SK-N-SH treated with all-trans-retinoic acid at 6 μM for 48 hours (cell line): ENCODE measurements around the gene PAM16.

ENCODE experiments used
- RARB ChIP-seq: fragments of 250-450 bp; sonication (Bioruptor Pico); IDR thresholded peaks from 2 replicates; pipeline ENCODE4 v1.8.0; 2021; ENCODE audit warnings: mild to moderate bottlenecking, moderate library complexity
- ZFP30 ChIP-seq: fragments of 450-650 bp; formaldehyde crosslinking; IDR thresholded peaks from 2 replicates; pipeline ENCODE4 v1.5.0; 2022; ENCODE audit warnings: mild to moderate bottlenecking, moderate library complexity
- ZNF8 ChIP-seq: fragments of 450-650 bp; formaldehyde crosslinking; IDR thresholded peaks from 2 replicates; pipeline ENCODE4 v1.5.0; 2020; ENCODE audit warnings: mild to moderate bottlenecking, moderate library complexity
- TF ChIP-seq, protein P1 (sequence below): fragments of 250-450 bp; sonication (Bioruptor Pico); IDR thresholded peaks from 2 replicates; pipeline ENCODE4 v1.8.0; 2020; ENCODE audit warnings: mild to moderate bottlenecking, moderate library complexity, borderline replicate concordance

DNA sequence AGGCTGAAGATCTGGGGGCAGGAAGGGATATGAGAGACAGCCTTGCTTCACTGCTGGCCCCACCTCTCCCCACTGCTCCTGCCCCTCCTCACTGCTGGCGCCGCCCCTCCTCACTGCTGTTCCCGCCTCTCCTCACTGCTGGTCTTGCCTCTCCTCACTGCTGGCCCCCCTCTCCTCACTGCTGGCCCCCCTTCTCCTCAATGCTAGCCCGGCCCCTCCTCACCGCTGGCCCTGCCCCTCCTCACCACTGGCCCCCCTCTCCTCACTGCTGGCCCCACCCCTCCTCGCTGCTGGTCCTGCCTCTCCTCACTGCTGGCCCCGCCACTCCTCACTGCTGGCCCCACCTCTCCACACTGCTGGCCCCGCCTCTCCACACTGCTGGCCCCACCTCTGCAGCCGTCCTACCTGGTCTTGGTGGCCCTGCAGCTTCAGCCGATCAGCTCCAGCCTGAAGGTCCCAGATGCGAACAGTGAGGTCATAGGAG lies 9.5 kb upstream of the PAM16 start:
- TF ChIP-seq ZNF8 (no peak), RARB (CRISPR knock-in tag) (no peak), ZFP30 (CRISPR knock-in tag) (no peak)
- TF ChIP-seq, protein P1, sequence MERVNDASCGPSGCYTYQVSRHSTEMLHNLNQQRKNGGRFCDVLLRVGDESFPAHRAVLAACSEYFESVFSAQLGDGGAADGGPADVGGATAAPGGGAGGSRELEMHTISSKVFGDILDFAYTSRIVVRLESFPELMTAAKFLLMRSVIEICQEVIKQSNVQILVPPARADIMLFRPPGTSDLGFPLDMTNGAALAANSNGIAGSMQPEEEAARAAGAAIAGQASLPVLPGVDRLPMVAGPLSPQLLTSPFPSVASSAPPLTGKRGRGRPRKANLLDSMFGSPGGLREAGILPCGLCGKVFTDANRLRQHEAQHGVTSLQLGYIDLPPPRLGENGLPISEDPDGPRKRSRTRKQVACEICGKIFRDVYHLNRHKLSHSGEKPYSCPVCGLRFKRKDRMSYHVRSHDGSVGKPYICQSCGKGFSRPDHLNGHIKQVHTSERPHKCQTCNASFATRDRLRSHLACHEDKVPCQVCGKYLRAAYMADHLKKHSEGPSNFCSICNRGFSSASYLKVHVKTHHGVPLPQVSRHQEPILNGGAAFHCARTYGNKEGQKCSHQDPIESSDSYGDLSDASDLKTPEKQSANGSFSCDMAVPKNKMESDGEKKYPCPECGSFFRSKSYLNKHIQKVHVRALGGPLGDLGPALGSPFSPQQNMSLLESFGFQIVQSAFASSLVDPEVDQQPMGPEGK (CRISPR knock-in tag): no peak
